ENCODE data around the gene TBL1Y.

- TF ChIP-seq CTCF (IDR thresholded peaks at IDR 0.05) (no peak), POLR2A (IDR thresholded peaks at IDR 0.05) (no peak)
Observed at GRCh38 chrY:6907591-6907990, 2.9 kb upstream of the TBL1Y start.

Data from uterus (tissue), 2 donors.